HG03039 (cell line): ENCODE data around the gene RPS15.

ENCODE experiments used
- ATAC-seq: cut with Tn5 transposase; IDR thresholded peaks from one replicate; pipeline ENCODE4 v1.9.1; 2021; ENCODE audit warnings: mild to moderate bottlenecking, moderate library complexity; ENCODE audit not compliant: unreplicated experiment

Gene RPS15

DNA sequence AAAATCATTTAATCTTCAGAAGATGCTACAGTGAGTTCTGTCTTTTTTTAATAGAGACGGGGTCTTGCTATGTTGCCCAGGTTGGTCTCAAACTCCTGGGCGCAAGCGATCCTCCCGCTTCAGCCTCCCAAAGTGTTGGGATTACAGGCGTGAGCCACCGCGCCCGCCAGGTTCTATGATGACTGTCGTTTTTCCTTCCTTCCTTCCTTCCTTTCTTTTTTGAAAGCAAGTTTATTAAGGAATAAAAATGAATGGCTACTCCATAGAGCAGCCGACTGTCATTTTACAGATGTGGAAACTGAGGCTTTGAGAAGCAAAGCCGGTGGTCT is 36.3 kb upstream of the RPS15 start:
- no peak for ATAC-seq

GRCh38 chr19:1402411-1403070 is 35.7 kb upstream of the RPS15 start:
- ATAC-seq = no peak

DNA sequence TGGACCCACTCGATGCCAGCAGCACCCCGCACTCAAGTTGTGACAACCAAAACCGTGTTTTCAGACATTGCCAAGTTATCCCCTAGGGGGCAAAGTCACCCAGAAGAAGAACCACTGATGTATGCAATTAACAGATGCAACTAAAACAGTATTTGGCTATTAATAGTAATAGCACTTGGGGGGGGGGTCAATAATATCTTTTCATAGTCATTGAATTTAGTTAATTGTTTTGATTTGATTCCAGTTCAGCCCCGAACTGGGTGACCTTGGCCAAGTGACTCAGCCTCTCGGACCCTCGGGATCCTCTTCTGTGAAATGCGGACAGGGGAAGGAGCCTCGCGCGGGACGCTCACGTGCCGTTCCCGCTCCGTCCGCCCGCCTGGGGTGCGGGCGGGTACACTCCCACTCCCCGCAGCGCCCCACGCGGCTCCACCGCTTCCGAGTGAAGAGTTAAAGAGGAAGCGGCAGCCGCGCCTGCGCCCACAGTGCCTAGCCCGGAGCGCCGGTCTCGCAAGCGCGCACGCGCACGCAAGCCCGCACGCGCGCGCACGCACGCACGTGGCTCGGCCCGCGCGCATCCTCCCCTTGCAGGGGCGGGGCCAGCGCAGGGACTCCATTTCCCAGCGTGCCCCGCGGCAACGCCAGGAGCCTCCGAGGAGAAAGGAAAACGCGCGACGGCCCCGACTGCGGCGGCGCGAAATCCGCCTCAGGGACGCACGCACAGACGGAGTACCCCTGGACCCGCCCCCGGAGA is 31.2 kb upstream of the RPS15 start:
- ATAC-seq = peak; percentile 67

- peak; percentile 31 for ATAC-seq
These were observed 30.5 kb upstream of the RPS15 start, which contains the start of gene DAZAP1 for GRCh38 chr19:1407528-1408299. TSS of gene DAZAP1 (plus strand) at chr19:1407586. CDS start at chr19:1407774, 188 bp downstream.

DNA sequence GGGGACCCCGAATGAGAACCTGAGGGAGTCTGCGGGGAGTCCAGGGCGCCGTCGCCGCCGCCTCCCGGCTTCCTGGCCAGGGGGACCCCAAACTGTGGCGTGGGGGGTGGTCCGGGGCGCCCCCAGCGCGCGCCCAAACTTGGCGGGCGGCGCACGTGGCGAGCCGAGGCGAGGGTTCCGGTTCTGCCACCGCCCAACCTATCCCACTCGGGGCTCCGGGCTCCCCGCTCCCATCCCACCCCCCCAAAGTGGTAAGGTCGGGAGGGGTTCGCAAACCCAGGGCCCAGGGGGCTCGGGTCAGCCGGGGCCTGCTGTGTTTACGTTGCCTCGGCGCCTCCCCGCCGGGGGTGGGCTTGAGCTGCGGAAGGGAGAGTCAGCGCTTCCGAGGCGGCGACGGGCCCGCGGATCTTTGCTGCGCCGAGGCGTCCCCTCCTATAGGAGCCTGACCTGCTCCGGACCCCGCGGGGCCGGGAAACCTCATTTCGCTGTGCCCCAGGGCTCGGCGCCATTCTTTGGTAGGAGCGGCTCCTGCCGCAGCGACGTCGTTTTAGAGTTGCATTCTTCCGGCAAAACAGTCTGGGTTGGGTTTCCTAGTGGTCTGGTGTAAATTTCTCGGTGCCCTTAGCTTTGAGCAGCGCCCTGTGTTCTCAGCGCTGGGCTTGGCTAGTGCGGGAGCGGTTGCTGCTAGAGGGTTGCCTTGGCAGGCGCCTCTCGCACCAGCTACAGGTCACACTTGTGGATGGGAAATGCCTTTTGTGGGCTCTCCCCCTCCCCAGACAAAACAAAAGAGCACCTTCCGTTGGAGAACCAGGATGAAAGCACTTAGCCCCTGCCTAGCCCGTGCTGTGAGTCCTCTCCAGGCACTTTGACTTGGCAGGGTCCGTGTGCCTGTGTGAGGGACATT is 29.6 kb upstream of the RPS15 start:
- no peak for ATAC-seq

GRCh38 chr19:1409204-1410005 is 28.8 kb upstream of the RPS15 start:
- no peak for ATAC-seq

GRCh38 chr19:1410136-1410786 is 27.9 kb upstream of the RPS15 start:
- no peak for ATAC-seq

DNA sequence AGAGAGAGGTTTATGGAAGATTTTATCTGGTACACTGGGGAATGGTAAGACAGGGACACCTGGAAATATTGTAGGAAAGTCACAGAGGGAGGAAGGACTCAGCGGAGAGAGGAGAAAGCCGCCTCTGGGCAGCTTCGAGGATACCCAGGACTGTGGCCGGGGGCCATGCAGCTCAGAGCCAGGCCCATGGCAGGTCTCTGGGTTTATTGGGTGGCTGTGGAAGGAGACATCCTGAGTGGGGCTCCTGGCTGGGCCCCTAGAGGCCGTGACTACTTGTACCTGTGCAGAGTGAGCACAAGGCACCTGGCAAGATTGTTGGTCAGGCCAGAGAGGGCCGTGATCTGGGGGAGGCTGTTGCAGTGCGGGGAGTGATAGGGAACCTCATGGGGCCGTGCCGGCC is 27.4 kb upstream of the RPS15 start:
- ATAC-seq = no peak

- no peak for ATAC-seq
These were observed 26.7 kb upstream of the RPS15 start for GRCh38 chr19:1411255-1412191.

- ATAC-seq = no peak
These were observed 25.8 kb upstream of the RPS15 start for GRCh38 chr19:1412323-1412923.

- no peak for ATAC-seq
These were observed 25.0 kb upstream of the RPS15 start for GRCh38 chr19:1412995-1413800.

DNA sequence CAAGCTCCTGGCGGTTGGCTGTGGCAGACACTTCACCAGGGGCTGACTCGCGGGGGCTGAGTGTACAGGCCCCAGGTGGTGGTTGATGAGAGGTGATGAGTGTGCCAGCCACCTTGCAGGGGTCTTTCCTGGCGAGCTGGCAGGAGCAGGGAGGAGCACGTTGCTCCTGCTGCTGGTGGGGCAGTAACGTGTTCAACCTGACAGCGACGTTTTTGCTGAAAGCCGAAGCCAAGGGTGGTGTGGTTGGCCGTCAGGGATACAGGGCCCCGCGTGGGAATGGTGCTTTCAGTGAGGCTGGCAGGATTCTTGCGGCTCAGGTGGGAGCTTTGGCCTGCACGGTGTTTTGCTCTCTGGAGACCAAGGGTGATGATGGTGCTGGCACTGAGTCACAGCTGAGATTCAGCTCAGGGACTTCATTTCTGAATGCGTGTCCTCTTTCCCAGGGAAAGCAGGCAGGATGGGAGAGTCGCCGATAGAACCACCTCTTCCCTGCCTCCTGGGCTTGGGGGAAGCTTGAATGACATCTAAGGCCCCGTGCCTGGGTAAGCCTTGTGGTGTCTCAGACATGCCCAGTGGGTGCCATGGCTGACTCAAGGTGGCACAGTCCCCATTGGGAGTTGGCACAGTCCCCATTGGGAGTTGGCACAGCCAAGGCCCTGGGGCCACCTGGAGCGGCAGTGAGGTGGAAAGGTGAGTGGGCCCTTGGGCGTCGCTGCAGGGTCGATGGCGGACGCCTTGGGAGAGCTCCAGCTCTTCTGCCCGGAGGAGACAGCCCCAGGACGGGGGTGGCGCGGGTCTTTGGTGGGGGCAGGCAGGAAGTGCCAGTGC is 22.0 kb upstream of the RPS15 start:
- no peak for ATAC-seq

DNA sequence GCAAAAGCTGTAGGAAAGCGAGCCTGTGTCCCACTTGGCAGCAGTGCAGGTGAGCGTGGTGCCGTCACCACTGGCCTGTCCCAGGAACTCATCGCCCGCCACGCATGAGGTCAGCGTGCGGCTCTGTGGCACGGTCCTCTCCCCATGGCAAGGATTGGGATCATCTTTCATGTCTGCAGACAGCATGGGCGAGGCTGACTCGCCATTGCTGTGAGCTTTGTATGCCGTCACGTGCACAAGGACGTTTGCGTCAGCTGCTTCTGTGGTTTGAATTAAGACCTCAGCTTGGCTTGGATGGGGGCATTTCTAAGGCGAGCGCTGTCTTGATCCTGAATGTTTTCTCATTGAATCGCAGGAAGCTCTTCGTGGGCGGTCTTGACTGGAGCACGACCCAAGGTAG is 21.1 kb upstream of the RPS15 start:
- ATAC-seq = no peak

GRCh38 chr19:1417681-1418495 is 20.3 kb upstream of the RPS15 start:
- ATAC-seq = no peak

- ATAC-seq = no peak
These were observed 19.8 kb upstream of the RPS15 start for GRCh38 chr19:1418496-1418775.
